Stimulated activated CD4-positive, alpha-beta T cell treated with anti-CD3 and anti-CD28 coated beads, Interleukin-2, amount 100 ng/mL, for 4 hours (primary cell): ENCODE measurements around the gene OSBP2.
A peak's percentile ranks its signal among the peaks of the same experiment; 100 is the strongest.

Experiments used
- DNase-seq: peaks from one replicate; pipeline ENCODE4 v3.0.0-alpha.2; 2020; ENCODE audit warnings: low read depth

OSBP2 gene, protein sequence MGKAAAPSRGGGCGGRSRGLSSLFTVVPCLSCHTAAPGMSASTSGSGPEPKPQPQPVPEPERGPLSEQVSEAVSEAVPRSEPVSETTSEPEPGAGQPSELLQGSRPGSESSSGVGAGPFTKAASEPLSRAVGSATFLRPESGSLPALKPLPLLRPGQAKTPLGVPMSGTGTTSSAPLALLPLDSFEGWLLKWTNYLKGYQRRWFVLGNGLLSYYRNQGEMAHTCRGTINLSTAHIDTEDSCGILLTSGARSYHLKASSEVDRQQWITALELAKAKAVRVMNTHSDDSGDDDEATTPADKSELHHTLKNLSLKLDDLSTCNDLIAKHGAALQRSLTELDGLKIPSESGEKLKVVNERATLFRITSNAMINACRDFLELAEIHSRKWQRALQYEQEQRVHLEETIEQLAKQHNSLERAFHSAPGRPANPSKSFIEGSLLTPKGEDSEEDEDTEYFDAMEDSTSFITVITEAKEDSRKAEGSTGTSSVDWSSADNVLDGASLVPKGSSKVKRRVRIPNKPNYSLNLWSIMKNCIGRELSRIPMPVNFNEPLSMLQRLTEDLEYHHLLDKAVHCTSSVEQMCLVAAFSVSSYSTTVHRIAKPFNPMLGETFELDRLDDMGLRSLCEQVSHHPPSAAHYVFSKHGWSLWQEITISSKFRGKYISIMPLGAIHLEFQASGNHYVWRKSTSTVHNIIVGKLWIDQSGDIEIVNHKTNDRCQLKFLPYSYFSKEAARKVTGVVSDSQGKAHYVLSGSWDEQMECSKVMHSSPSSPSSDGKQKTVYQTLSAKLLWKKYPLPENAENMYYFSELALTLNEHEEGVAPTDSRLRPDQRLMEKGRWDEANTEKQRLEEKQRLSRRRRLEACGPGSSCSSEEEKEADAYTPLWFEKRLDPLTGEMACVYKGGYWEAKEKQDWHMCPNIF

DNA sequence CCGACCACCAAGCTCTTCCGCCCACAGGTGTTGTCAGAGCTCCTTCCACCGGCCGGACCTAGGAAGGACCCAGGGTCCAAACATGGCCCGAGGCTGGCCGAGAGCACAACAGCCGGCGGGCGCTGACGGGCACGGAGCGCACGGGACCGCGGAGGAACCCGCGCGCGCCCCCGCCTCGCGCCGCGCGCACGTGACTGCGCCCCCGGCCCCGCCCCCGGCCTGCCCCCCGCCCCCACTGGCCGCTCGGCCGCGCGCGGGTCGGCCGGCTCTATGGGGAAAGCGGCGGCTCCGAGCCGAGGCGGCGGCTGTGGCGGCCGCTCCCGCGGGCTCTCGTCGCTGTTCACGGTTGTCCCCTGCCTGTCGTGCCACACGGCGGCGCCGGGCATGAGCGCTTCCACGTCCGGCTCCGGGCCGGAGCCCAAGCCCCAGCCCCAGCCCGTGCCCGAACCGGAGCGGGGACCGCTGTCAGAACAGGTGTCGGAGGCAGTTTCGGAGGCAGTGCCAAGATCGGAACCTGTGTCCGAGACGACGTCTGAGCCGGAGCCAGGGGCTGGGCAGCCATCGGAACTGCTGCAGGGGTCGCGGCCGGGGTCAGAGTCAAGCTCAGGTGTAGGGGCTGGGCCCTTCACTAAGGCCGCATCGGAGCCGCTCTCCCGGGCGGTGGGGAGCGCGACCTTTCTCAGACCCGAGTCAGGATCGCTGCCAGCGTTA is at the start of gene OSBP2:
Gene OSBP2 (plus strand): TSS at position 235 of the 711 bp plus-strand sequence. CDS start 36 bp downstream, at position 271.
- no peak for DNase-seq

DNA sequence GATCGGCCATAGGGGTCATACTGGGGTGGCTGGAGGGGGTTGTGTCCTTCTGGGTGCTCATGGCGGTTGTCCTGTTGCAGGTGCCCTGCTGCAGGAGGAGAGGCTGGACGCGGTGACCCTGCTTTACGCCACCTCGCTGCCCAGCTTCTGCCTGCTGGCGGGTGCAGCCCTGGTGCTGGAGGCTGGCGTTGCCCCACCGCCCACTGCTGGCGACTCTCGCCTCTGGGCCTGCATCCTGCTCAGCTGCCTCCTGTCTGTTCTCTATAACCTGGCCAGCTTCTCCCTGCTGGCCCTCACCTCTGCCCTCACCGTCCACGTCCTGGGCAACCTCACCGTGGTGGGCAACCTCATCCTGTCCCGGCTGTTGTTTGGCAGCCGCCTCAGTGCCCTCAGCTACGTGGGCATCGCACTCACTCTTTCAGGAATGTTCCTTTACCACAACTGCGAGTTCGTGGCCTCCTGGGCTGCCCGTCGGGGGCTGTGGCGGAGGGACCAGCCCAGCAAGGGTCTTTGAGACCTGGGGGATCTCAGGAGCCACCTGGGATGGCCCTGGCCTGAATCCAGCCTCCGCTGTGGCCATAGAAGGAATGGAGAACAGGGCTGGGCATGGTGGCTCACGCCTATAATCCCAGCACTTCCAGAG is 48.0 kb upstream of the OSBP2 start:
- DNase-seq: no peak

DNA sequence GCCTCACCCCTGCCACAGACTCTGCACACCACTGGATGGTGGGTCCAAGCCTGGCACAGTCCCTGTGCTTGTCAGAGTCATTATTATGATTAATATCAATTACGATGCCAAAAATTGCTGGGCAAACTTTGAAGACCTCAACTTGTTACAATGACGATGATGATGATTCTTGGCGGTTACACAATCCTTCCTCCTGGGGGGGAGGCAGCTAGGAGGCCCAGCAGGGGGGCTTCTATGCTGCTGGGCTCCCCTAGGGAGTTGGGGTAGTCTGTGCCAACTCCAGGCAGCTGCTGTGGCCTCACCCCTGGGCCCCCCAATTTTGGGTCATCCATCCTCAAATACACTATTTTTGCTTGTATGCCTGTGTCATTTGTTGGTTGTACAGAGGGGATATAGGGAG is 47.1 kb upstream of the OSBP2 start:
- no peak for DNase-seq

DNA sequence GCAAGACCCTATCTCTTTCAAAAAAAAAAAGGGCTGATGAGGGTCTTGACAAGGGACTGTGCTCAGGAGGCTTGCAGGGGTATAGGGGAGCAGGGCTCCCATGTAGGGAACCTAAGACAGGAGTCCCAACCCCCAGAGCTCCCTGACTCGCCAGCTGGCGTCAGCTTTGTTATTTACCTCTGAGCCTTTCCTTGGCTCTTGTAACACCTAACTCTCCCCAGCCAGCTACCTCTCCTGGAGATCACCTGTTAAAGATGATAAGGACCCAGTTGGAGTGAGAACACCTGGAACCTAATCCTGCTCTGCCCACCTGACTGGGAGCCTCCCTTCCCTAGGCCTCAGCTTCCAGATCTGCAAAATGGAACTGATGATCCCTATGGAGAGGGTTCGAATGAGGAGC is 45.8 kb upstream of the OSBP2 start:
- no peak for DNase-seq

DNA sequence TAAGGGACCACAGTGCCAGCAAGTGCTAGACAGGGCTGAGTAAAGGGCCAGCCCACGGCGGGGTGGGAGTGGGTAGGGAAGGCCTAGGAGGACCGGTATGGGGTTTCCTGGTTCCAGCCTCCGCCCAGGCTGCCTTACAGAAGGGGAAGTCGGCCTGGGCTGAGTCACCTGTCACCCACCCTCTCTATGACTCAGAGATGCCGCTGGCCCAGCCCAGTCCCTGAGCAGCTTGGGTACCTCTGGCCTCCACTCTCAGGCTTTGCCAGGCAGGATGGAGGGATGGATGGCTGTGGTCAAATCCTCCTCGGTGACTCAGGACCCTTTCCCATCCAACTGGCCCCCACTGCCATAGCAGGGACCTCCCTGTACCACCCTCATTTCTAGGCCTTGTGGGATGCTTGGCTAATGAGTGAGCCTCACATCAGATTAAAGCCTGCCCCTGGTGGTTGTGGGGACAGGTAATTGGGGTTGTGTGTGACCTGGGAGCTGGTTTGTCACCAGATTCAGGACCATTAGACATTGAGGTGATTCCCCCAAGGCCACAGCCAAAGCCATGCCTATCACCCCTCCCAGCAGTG is 45.2 kb upstream of the OSBP2 start:
- peak; percentile 88 for DNase-seq

DNA sequence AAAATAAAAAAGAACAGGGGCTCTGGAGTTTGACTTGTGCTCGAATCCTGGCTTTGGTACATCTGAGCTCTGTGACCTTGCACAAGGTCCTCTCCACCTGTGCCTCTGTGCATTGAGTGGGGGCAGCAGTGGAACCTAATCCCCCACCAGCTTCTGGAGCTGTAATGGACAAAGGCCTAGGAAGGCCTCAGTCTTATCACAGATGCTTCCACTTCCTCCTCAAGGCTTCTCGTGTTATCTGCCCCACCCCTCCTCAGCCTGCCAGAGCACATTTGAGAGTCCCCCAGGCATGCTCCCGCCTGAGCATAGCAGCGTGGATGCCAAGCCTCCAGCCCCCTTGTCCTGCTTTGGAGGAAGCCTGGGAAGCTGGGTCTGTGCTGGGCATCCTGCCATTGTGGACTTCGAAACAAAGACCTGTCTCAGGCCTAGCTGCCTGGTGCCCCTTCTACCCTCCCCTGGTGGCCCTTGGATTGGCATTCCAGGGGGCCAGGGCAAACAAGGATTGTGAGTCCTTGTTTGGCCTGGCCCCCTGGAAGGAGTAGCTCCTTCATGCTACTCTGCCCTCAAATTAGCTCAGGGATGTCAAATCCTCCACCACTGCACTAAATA is 44.1 kb upstream of the OSBP2 start:
- no peak for DNase-seq

DNA sequence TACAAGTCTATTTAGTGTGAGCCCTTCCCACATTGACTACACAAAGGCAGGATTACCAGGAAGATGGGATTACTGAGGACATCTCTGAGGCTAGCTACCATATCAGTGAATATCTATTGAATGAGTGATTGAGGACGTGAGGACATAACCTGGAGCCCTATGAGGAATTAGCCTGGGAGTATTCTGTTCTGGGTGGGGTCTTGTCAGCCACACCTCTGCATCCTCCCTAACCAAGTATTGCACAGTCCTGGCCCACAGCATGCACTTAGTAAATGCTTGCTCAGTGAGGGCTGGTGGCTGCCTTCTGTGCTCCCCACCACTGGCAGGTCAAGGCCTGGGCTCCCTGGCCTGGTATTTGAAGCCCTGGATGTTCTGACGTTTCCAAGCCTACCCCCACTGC is 41.8 kb upstream of the OSBP2 start:
- DNase-seq: no peak

DNA sequence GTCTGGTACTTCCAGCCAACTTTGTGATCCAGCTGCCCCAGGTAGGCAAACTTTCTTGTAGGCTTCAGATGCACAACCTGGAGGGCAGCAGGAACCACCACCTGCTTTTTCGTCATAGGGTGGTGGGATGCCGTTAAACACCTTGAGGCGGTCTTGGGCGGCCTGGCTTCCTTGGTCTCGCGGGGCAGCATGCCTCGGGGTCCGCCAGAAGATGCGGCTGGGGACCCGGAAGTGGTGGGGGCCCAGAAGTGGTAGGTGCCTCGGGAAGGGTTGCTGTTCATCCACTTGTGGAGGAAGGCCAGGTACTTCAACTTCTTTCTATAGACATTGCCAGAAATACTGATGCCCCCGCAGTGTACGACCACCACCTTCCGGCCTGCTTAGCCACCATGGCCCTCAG is 40.3 kb upstream of the OSBP2 start:
- no peak for DNase-seq

DNA sequence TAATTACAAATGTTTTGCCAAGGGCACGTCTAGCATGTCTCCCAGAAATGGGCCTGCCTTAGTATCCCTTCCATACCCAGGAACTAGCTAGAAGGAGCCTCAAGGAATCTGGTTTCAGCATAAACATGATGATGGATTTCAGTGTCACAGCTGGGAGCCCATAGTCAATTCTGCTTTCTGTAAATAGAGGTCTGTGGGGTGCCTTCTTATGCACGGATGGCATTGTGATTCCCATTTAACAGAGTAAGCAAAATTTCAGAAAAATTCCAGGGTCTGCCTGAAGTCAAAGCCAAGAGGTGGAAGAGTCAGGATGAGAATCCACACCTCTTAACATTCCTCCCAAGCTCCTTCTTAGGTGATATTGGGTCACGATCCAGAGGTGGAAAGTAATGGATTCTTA is 39.1 kb upstream of the OSBP2 start:
- no peak for DNase-seq

DNA sequence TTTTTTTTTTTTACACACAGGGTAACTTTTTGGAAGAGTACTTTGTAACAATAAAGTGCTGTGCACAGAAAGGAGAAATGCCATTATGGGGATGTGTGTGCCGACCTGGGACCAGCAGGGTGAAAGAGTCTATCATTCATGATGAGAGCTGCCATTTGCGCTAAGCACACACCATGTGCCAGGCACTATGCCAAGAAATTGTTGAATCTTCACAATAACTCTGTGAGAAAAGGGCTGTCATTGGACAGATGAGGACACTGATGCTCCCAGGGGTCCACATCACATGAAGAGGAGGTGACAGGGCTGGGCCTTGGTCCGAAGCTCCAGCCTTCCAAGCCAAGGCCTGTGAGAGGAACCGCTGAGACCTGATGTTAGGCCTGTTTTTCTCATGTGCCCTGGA is 32.6 kb upstream of the OSBP2 start:
- DNase-seq: no peak

DNA sequence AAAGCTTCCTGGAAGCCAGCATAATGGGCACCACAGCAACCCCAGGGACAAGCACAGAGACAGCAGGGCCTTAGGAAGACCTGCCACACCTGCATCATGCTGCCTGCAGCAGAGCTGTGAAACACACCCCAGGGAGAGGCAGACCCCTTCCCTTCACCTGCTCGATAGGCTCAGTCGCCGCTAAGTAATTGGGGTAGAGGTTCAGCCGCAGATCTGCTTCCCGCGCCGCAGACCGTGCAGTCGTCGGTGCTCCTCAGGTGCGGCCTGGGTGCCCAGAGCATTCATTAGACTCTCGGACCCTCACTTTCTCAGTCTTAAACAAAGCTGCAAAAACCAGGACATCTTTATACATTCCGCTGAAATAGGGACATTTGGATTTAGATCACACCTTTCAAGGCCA is 29.9 kb upstream of the OSBP2 start:
- no peak for DNase-seq

DNA sequence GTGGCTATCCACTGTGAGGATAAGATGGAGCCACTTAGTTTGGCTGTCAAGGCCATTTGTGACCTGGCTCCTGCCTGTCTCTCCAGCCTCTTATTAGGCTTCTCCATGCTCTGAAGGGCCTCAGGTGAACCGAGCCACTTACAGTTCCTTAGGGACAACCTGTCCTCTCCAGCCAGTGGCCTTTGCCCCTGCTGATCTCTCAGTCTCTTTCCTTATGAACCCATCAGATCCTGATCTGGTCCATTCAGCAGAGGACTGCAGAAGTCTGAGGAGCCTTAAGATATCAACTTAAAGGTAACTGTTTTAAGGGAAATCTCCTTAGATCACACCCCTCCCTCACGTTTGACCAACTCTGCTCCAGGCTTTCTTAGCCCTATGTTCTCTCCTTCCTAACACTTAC is 29.4 kb upstream of the OSBP2 start:
- no peak for DNase-seq

DNA sequence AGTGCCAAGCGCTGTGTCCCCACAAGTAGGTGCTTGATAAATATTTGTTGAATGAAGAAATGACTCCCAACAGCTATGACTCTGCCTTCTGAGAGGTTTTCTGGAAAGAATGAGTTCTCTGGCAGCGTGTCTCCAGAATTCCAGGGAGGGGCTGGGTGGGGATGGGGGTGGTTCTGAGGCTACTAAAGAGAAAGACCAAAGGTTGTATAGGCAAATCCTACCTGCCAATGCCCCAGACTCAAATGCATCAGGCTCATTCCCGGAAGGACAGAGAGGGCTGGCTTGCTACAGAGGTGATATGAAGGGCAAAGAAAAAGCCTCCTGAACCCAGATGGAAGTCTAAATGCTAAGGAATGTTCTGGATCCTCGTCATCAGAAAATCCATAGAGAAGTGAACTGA is 28.9 kb upstream of the OSBP2 start:
- DNase-seq: no peak

DNA sequence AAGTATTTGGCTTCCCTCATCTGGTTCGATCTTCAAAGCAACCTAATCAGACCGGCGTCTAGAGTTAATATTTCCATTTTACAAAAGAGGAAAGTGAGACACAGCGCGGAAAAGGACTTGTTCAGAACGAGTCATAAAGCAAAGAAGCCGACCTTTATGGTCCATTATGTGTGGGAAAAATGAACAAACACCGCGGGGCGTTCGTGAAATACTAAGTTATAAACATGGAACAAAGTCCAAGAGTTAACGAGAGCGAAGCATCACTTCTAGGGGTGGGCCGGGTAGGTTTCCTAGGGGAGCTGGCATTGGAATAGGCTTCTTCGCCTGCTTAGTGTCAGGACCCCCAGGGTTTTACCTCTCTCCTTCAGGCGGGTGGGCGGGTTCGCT is 27.6 kb upstream of the OSBP2 start:
- DNase-seq: peak; percentile 25

DNA sequence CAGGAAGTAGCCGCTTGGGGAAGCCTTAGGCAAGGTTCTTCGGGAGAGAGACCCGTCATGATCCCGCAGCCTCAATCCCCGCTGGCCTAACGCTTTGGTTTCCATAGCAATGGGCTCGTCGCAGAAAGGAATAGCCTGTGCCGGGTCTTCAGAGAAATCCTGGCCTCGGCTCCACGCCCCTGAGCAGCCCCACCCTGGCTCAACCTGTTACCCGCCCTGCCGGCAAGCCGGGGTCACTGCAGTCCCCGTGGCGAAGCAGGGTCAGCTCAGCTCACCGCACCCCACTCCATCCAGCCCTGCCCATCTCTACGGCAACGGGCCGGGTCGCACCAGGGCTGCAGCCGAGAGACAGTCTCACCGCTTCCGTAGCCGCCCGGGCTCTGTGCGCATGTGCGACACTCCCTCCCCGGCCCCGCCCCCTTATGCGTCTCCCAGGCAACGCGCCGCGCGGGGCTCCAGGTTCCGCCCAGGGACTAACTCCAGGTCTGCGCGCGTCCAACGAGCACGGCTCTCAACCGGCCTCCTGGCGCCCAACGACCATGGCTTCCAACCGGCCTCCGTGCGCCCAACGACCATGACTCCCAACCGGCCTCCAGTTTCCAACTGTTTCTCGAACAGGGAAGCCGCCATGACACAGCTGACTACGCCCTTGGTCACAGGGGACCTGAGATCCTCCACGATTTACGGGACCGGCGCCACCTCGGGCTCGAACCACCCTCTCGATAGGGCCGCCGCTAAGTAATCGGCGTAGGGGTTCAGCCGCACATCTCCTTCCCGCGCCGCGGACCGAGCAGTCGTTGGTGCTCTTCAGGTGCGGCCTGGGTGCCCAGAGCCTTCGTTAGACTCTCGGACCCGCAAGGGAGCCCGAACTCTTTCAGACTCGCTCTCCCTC is 26.9 kb upstream of the OSBP2 start, which contains the start of gene DUSP18:
Gene DUSP18 (minus strand): TSS at position 382 of the 892 bp plus-strand sequence. CDS start 3,872 bp downstream, outside the sequence.
- peak; percentile 88 for DNase-seq

DNA sequence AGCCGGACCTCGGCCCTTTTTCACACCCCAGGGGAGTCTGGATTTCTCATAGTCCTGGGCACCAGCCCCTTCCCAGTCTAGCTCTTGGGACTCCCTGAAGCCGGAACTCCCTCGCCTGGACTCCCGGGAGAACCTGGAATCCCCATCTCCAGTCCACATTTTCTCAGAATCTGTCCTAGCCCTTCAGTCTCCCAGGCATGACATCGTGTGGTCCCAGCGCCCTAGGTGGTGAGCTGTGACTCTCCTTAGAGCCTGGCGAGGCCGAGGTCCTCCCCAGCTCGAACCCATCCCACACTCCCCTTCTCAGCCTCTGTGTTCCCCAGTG is 26.3 kb upstream of the OSBP2 start:
- DNase-seq: no peak

DNA sequence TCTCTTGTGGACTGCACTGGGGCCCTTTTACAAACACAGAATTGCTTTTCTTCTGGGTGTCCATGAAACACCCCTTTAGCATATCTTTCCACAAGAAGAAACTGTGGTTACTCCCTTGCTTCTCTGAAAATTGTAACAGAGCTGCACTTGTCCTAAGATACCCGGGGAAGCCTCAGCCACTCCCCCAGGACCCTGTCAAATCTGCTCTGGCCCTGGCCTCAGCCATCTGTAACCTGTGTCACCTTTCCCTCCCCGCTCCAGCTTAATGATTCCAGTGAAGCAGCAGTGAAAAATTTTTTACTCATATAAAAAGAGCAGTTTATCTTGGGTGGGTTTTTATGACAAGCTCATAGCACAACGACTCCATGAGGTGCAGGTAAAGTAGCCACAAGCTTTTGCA is 23.6 kb upstream of the OSBP2 start:
- DNase-seq: no peak

DNA sequence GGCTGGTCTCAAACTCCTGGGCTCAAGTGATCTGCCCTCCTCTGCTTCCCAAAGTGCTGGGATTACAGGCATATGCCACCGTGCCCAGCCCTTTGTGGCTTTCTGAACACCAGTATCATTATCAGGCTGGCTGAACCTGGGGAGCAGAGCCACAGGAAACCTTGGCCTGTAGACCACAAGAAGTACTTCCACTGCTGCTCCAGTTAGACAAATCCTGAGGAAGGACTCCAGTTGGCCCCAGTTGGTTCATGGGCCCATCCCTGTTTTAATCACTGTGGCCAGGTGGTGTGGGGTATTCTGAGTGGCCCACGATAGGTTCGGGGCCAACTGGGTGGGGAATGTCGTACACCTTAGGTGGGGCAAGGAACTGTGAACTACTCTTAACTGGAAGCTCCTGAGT is 21.5 kb upstream of the OSBP2 start:
- DNase-seq: no peak

DNA sequence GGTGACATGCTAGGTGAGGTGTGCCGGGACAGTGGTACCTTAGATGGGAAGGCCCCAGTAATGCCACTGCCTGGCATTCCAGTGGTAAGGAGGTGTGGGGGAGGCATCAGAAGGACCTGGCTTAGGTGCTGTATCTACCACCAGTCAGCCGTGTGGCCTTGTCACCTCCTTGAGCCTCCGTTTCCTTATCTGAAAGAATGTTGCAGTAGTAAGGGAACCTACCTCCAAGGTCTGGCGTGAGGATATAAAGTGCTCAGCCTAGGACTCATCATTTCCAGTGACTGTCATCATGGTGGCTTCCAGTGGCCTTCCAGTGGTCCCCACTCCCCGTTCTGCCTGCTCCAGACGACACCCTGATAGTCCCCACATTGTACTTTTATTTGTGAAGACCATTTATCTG is 20.2 kb upstream of the OSBP2 start:
- no peak for DNase-seq

DNA sequence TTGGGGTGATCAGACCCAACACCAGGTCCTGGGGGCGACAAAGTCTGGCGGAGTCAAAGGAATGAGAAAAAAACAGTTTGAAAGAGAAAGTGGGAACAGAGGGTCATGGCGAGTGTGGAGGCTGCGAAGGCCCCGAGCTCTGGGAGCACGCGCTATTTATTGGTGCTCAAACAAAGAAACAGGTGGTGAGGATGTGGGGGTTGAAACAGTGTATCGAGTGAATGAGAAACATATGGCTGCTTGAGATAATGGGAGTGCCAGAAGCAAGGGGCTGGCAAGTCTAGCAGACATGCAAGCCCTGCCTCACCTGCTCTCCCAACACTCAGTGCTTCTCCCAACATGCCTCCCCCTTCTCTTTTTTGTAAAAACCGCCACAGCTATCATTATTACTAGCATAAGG is 19.2 kb upstream of the OSBP2 start:
- no peak for DNase-seq
